HCT116 (cell line): ENCODE results near the gene SP3. TPM values are rescaled to one million over a fixed set of nuclear protein-coding genes. Genes with fewer than 3 reads are reported as not detected.

Source experiments
- ATAC-seq: fragments of 200-7000 bp; cut with Tn5 transposase; 2 replicates; pipeline ENCODE4 v1.9.1; 2020; ENCODE audit warnings: mild to moderate bottlenecking, moderate library complexity
- BruUV-seq: library from RNA; stranded (reverse); fragments of 400-500 nt; replicated peaks from 2 replicates; lab custom pipeline; 2021; lab: Mats Ljungman, UMichigan
- CTCF ChIA-PET: fragments of 300-600 bp; sonication (Branson Sonifier 250); formaldehyde crosslinking; loops from one replicate; lab custom pipeline; 2021; ENCODE audit warnings: antibody characterized with exemption; lab: Charles Lee
- POLR2A ChIA-PET: fragments of 300-600, 350-600 bp; sonication (Branson Sonifier 250); formaldehyde crosslinking; loops from one replicate; lab custom pipeline; 2021; ENCODE audit warnings: antibody characterized with exemption; lab: Charles Lee
- RAD21 ChIA-PET, 2 experiments: fragments of 300-600 bp; sonication (Branson Sonifier 250); formaldehyde crosslinking; loops; one replicate each; lab custom pipeline; 2023; ENCODE audit warnings: low total read pairs in 2 of 2; ENCODE audit not compliant: uncharacterized antibody in 2 of 2, unreplicated experiment in 2 of 2, low non-redundant PET in 1 of 2; lab: Charles Lee
- DNase-seq: peaks from one replicate; pipeline ENCODE4 v3.0.0-alpha.2; 2010; ENCODE audit warnings: low read depth, low spot score
- H2AFZ ChIP-seq: fragments of 200-600 bp; shearing (Covaris generic), sonication (generic); 2 replicates; pipeline ENCODE4 v1.6.1; 2017; ENCODE audit warnings: low read depth, mixed run types, mixed read lengths, antibody characterized with exemption, low read length; ENCODE audit not compliant: poor library complexity, severe bottlenecking
- H3K27ac ChIP-seq: 2 replicates; pipeline ENCODE4 v1.5.1; 2012; ENCODE audit warnings: low read depth, low read length
- H3K27me3 ChIP-seq: fragments of 200-600 bp; sonication (generic); 2 replicates; pipeline ENCODE4 v1.6.1; 2016; ENCODE audit warnings: mixed run types, low read length, mixed read lengths; ENCODE audit not compliant: insufficient read depth
- H3K36me3 ChIP-seq, 2 experiments: fragments of 200-500 bp in 1 of 2; fragments of 200-600 bp in 1 of 2; sonication (Bioruptor generic) in 1 of 2; sonication (generic) in 1 of 2; 2 replicates each; pipeline versions ENCODE4 v1.5.1 to v1.6.1; 2014 to 2016; ENCODE audit warnings: low read length in 2 of 2, inconsistent platforms in 1 of 2, mixed read lengths in 1 of 2, mixed run types in 1 of 2; ENCODE audit not compliant: insufficient read depth in 2 of 2, control insufficient read depth in 1 of 2
- H3K4me1 ChIP-seq, 2 experiments: fragments of 200-600 bp in 1 of 2; sonication (generic) in 1 of 2; 2 replicates each; pipeline versions ENCODE4 v1.5.1 to v1.6.1; 2012 to 2017; ENCODE audit warnings: low read length in 2 of 2, inconsistent platforms in 1 of 2, mild to moderate bottlenecking in 1 of 2, mixed read lengths in 1 of 2, mixed run types in 1 of 2, moderate library complexity in 1 of 2; ENCODE audit not compliant: insufficient read depth in 2 of 2, control insufficient read depth in 1 of 2
- H3K4me2 ChIP-seq: fragments of 200-600 bp; sonication (generic); 2 replicates; pipeline ENCODE4 v1.6.1; 2017; ENCODE audit warnings: mixed run types, low read length, mixed read lengths
- H3K4me3 ChIP-seq, 2 experiments: fragments of 200-600 bp in 1 of 2; sonication (generic) in 1 of 2; replicated peaks in 1 of 2; 2 replicates each; pipeline ENCODE4 v1.5.1; 2011 to 2016; ENCODE audit warnings: low read length in 2 of 2, control low read depth in 1 of 2, low read depth in 1 of 2, mild to moderate bottlenecking in 1 of 2, mixed read lengths in 1 of 2, mixed run types in 1 of 2
- H3K79me2 ChIP-seq: fragments of 200-600 bp; sonication (generic); 2 replicates; pipeline ENCODE4 v1.6.1; 2017; ENCODE audit warnings: mild to moderate bottlenecking, mixed run types, low read length, moderate library complexity, mixed read lengths; ENCODE audit not compliant: insufficient read depth
- H3K9ac ChIP-seq: fragments of 200-600 bp; sonication (generic); 2 replicates; pipeline ENCODE4 v1.6.1; 2016; ENCODE audit warnings: low read length, mixed read lengths
- H3K9me2 ChIP-seq: fragments of 200-600 bp; sonication (generic), shearing (Covaris generic); 2 replicates; pipeline ENCODE4 v1.6.1; 2017; ENCODE audit warnings: mixed run types, mild to moderate bottlenecking, moderate library complexity; ENCODE audit not compliant: insufficient read depth
- H3K9me3 ChIP-seq, 2 experiments: fragments of 200-500 bp in 1 of 2; fragments of 200-600 bp in 1 of 2; sonication (Bioruptor generic) in 1 of 2; sonication (generic) in 1 of 2; 2 replicates each; pipeline ENCODE4 v1.6.1; 2014 to 2017; ENCODE audit warnings: low read length in 2 of 2, mixed read lengths in 2 of 2, inconsistent platforms in 1 of 2, low read depth in 1 of 2, mild to moderate bottlenecking in 1 of 2, mixed run types in 1 of 2, moderate library complexity in 1 of 2; ENCODE audit not compliant: control insufficient read depth in 1 of 2, insufficient read depth in 1 of 2
- H4K20me1 ChIP-seq: fragments of 200-600 bp; sonication (generic), shearing (Covaris generic); 2 replicates; pipeline ENCODE4 v1.6.1; 2017; ENCODE audit warnings: mixed run types, mild to moderate bottlenecking, moderate library complexity; ENCODE audit not compliant: insufficient read depth
- CBX3 ChIP-seq: IDR thresholded peaks from 2 replicates; pipeline ENCODE4 v1.6.1; 2012; ENCODE audit warnings: low read depth
- EZH2phosphoT487 ChIP-seq: fragments of 200-600 bp; IDR thresholded peaks from 2 replicates; pipeline ENCODE4 v1.6.1; 2018; ENCODE audit warnings: antibody characterized with exemption, borderline replicate concordance
- JUND ChIP-seq: IDR thresholded peaks from 2 replicates; pipeline ENCODE4 v1.6.1; 2012
- POLR2AphosphoS5 ChIP-seq: IDR thresholded peaks from 2 replicates; pipeline ENCODE4 v1.6.1; 2011; ENCODE audit warnings: mild to moderate bottlenecking, low read depth, low read length, moderate library complexity
- RAD21 ChIP-seq: IDR thresholded peaks from 2 replicates; pipeline ENCODE4 v1.6.1; 2012; ENCODE audit warnings: low read depth, mild to moderate bottlenecking
- SP1 ChIP-seq: IDR thresholded peaks from 2 replicates; pipeline ENCODE4 v1.6.1; 2012; ENCODE audit warnings: low read depth
- SRF ChIP-seq: IDR thresholded peaks from 2 replicates; pipeline ENCODE4 v1.6.1; 2012; ENCODE audit warnings: low read depth
- TCF7L2 ChIP-seq: IDR thresholded peaks from 2 replicates; pipeline ENCODE4 v1.7.0; 2011; ENCODE audit warnings: borderline replicate concordance, inconsistent platforms; ENCODE audit not compliant: insufficient read depth, insufficient read length; ENCODE audit errors: extremely low read depth
- YY1 ChIP-seq: IDR thresholded peaks from 2 replicates; pipeline ENCODE4 v1.6.1; 2011; ENCODE audit warnings: low read length, low read depth, moderate library complexity, mild to moderate bottlenecking; ENCODE audit not compliant: insufficient replicate concordance; ENCODE audit errors: extremely low read depth
- ZNF274 ChIP-seq: fragments of 200-500 bp; sonication (Bioruptor generic); IDR thresholded peaks from 2 replicates; pipeline ENCODE4 v1.6.1; 2014; ENCODE audit warnings: mild to moderate bottlenecking, low read depth, low read length, inconsistent platforms
- intact Hi-C: fragments of 100-400 bp; cut with micrococcal nuclease; formaldehyde crosslinking; loops from 2 replicates; pipeline ENCODE4 v1.10.0; 2022
- total RNA-seq: library from RNA; stranded (reverse); gene quantifications from one replicate; pipeline ENCODE4 v1.2.1, GENCODE V29; 2021; ENCODE audit not compliant: unreplicated experiment
- TF ChIP-seq, protein P1 (sequence below): IDR thresholded peaks from 2 replicates; pipeline ENCODE4 v1.6.1; 2012
- TF ChIP-seq, protein P2 (sequence below): IDR thresholded peaks from 2 replicates; pipeline ENCODE4 v1.6.1; 2012
- TF ChIP-seq, protein P3 (sequence below): IDR thresholded peaks from 2 replicates; pipeline ENCODE4 v1.6.1; 2012; ENCODE audit warnings: low read depth
- TF ChIP-seq, protein P4 (sequence below): IDR thresholded peaks from 2 replicates; pipeline ENCODE4 v1.6.1; 2011; ENCODE audit warnings: mild to moderate bottlenecking, low read length, moderate library complexity; ENCODE audit not compliant: insufficient replicate concordance; ENCODE audit errors: extremely low read depth

The SP3 gene
- total RNA-seq, 1 experiment from 2014 or later, result 98.0 TPM

DNA sequence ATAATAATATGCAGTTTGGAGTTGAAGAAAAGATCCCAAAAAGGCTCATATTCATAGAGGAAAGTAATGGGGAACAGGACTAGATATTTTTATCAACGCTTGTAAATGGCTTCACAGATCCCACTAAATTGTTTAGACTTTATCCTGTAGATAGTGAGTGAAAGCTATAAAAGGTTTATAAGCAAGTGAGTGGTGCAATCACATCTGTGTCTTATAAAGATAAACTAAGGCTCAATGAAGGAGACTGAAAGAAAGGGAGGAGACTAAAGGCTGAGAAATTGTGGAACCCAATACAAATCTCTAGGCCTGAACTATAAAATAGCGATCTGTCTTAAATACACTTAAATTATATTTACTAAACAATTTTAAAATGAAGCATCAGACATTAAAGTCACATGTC lies 7.7 kb downstream of the SP3 start:
- peaks cover 100% of the 10 kb centered on the region for H3K79me2 ChIP-seq
- ATAC-seq (no peak), DNase-seq (no peak)
- no peak overlapping the region for H3K27ac ChIP-seq
- H3K27me3 ChIP-seq, result no peaks in the 10 kb centered on the region
- H3K4me1 ChIP-seq, result peaks cover 14 to 23% of the 10 kb centered on the region in 2 experiments; a peak in 3 of 4 replicates
- H3K4me3 ChIP-seq, result no peak overlapping the region
- H3K9me3 ChIP-seq, result no peaks in the 10 kb centered on the region
- no peak overlapping the region for H3K9ac ChIP-seq
- RAD21 ChIA-PET, result no interaction called here
- CTCF ChIA-PET, result no interaction called here
- TF ChIP-seq, protein P1, sequence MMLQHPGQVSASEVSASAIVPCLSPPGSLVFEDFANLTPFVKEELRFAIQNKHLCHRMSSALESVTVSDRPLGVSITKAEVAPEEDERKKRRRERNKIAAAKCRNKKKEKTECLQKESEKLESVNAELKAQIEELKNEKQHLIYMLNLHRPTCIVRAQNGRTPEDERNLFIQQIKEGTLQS, result no peak
- TF ChIP-seq, protein P2, sequence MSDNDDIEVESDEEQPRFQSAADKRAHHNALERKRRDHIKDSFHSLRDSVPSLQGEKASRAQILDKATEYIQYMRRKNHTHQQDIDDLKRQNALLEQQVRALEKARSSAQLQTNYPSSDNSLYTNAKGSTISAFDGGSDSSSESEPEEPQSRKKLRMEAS, result no peak
- no peak for TF ChIP-seq YY1
- TF ChIP-seq TCF7L2, result no peak
- TF ChIP-seq RAD21, result no peak
- TF ChIP-seq ZNF274, result no peak
- TF ChIP-seq POLR2AphosphoS5, result no peak
- no peak for TF ChIP-seq SP1
- TF ChIP-seq, protein P3, sequence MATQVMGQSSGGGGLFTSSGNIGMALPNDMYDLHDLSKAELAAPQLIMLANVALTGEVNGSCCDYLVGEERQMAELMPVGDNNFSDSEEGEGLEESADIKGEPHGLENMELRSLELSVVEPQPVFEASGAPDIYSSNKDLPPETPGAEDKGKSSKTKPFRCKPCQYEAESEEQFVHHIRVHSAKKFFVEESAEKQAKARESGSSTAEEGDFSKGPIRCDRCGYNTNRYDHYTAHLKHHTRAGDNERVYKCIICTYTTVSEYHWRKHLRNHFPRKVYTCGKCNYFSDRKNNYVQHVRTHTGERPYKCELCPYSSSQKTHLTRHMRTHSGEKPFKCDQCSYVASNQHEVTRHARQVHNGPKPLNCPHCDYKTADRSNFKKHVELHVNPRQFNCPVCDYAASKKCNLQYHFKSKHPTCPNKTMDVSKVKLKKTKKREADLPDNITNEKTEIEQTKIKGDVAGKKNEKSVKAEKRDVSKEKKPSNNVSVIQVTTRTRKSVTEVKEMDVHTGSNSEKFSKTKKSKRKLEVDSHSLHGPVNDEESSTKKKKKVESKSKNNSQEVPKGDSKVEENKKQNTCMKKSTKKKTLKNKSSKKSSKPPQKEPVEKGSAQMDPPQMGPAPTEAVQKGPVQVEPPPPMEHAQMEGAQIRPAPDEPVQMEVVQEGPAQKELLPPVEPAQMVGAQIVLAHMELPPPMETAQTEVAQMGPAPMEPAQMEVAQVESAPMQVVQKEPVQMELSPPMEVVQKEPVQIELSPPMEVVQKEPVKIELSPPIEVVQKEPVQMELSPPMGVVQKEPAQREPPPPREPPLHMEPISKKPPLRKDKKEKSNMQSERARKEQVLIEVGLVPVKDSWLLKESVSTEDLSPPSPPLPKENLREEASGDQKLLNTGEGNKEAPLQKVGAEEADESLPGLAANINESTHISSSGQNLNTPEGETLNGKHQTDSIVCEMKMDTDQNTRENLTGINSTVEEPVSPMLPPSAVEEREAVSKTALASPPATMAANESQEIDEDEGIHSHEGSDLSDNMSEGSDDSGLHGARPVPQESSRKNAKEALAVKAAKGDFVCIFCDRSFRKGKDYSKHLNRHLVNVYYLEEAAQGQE, result no peak
- no peak for TF ChIP-seq JUND
- TF ChIP-seq, protein P4, sequence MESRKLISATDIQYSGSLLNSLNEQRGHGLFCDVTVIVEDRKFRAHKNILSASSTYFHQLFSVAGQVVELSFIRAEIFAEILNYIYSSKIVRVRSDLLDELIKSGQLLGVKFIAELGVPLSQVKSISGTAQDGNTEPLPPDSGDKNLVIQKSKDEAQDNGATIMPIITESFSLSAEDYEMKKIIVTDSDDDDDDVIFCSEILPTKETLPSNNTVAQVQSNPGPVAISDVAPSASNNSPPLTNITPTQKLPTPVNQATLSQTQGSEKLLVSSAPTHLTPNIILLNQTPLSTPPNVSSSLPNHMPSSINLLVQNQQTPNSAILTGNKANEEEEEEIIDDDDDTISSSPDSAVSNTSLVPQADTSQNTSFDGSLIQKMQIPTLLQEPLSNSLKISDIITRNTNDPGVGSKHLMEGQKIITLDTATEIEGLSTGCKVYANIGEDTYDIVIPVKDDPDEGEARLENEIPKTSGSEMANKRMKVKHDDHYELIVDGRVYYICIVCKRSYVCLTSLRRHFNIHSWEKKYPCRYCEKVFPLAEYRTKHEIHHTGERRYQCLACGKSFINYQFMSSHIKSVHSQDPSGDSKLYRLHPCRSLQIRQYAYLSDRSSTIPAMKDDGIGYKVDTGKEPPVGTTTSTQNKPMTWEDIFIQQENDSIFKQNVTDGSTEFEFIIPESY, result no peak
- TF ChIP-seq EZH2phosphoT487, result no peak
- no peak for TF ChIP-seq CBX3
- no peak for TF ChIP-seq SRF
- POLR2A ChIA-PET, result no interaction called here
- H3K4me2 ChIP-seq, result no peak overlapping the region
- intact Hi-C loops, result no loop called here
- H2AFZ ChIP-seq, result no peak overlapping the region
- H3K9me2 ChIP-seq, result no peaks in the 10 kb centered on the region
- BruUV-seq, result no TSS peak
- H3K36me3 ChIP-seq, result peaks cover 20 to 33% of the 10 kb centered on the region in 2 experiments
- peaks cover 25% of the 10 kb centered on the region; the same call in 1 of the 2 replicates for H4K20me1 ChIP-seq
